Measurements from ENCODE around the gene PLCH1. TPM values are rescaled to one million over a fixed set of nuclear protein-coding genes. Genes with fewer than 3 reads are reported as not detected.

Gene PLCH1
- total and polyA plus RNA-seq, 2 donors (not counting 1 experiment from before 2014, with no cell fraction given) = 0.27 TPM; not detected in 1

GRCh38 chr3:155648013-155648591, 96.8 kb downstream of the PLCH1 start:
- CTCF ChIA-PET = no interaction called here
- Histone ChIP-seq H3K4me1 (ENCODE audit: control insufficient read depth in 2 of 2, insufficient read depth in 2 of 2, low read length in 2 of 2) (no peaks in the 10 kb centered on the region), H3K9ac (ENCODE audit: low read length) (no peak overlapping the region), H2AFZ (ENCODE audit: insufficient read depth, low read depth, low read length, poor library complexity, severe bottlenecking) (no peak overlapping the region), H3K4me3 (ENCODE audit: control extremely low read depth in 1 of 5, extremely low read depth in 1 of 5, insufficient read depth in 1 of 5, low read depth in 2 of 5, low read length in 4 of 5) (no peak overlapping the region), H3K27me3 (replicated peaks in 1 of 4; ENCODE audit: control extremely low read depth in 1 of 4, control insufficient read depth in 3 of 4, insufficient read depth in 4 of 4, low read length in 3 of 4) (no peaks in the 10 kb centered on the region), H3K36me3 (replicated peaks in 1 of 2; ENCODE audit: control extremely low read depth in 1 of 2, control insufficient read depth in 1 of 2, extremely low read depth in 1 of 2, insufficient read depth in 2 of 2, low read length in 1 of 2) (no peaks in the 10 kb centered on the region), H3K79me2 (ENCODE audit: control insufficient read depth, insufficient read depth, low read length) (no peaks in the 10 kb centered on the region), H4K20me1 (ENCODE audit: control insufficient read depth, insufficient read depth, low read length, poor library complexity, severe bottlenecking) (no peaks in the 10 kb centered on the region), H3K4me2 (replicated peaks; ENCODE audit: low read depth, low read length, poor library complexity, severe bottlenecking) (no peak overlapping the region), H3K9me3 (ENCODE audit: control extremely low read depth in 1 of 3, control insufficient read depth in 2 of 3, insufficient read depth in 1 of 3, low read length in 2 of 3) (no peaks in the 10 kb centered on the region), H3K27ac (ENCODE audit: low read length in 2 of 2) (no peak overlapping the region)
- Mint-ChIP-seq H3K4me3 (no peak overlapping the region), H3K27me3 (no peaks in the 10 kb centered on the region), H3K4me1 (no peaks in the 10 kb centered on the region), H3K27ac (no peak overlapping the region), H3K9me3 (ENCODE audit: insufficient read depth) (no peaks in the 10 kb centered on the region)
- intact Hi-C loops (cut with micrococcal nuclease) = no loop called here
- TF ChIP-seq CTCF (IDR thresholded peaks at IDR 0.05) (no peak), EZH2 (IDR thresholded peaks at IDR 0.05; ENCODE audit: borderline replicate concordance, insufficient read depth, low read depth, low read length, poor library complexity, severe bottlenecking) (no peak)
- POLR2A ChIA-PET = no interaction called here
- ATAC-seq (ENCODE audit: low read depth) (no peak), DNase-seq (no peak)
- no CpG with 5 or more reads among the region's 6 CpGs for WGBS (ENCODE audit: insufficient coverage)

GRCh38 chr3:155647206-155647605, 97.7 kb downstream of the PLCH1 start:
- no peaks in the 10 kb centered on the region for H3K27me3 Mint-ChIP-seq
- CTCF ChIA-PET = interaction anchor here (0.6 kb wide), 1 partner anchor 821 kb away, joined by 3 read pairs; no protein-coding TSS in a partner anchor
- intact Hi-C loops (cut with micrococcal nuclease) = no loop called here
- H4K20me1 ChIP-seq (ENCODE audit: control insufficient read depth, insufficient read depth, low read length, poor library complexity, severe bottlenecking) = no peaks in the 10 kb centered on the region
- DNase-seq (no peak), ATAC-seq (ENCODE audit: low read depth) (no peak)
- H3K4me2 ChIP-seq (replicated peaks; ENCODE audit: low read depth, low read length, poor library complexity, severe bottlenecking) = no peak overlapping the region
- no CpG with 5 or more reads among the region's 2 CpGs for WGBS (ENCODE audit: insufficient coverage)
- no peak overlapping the region for H3K27ac Mint-ChIP-seq
- no peaks in the 10 kb centered on the region for H3K27me3 ChIP-seq (replicated peaks in 1 of 4; ENCODE audit: control extremely low read depth in 1 of 4, control insufficient read depth in 3 of 4, insufficient read depth in 4 of 4, low read length in 3 of 4)
- H3K4me3 ChIP-seq (ENCODE audit: control extremely low read depth in 1 of 5, extremely low read depth in 1 of 5, insufficient read depth in 1 of 5, low read depth in 2 of 5, low read length in 4 of 5) = no peak overlapping the region
- no peaks in the 10 kb centered on the region for H3K4me1 ChIP-seq (ENCODE audit: control insufficient read depth in 2 of 2, insufficient read depth in 2 of 2, low read length in 2 of 2)
- TF ChIP-seq CTCF (IDR thresholded peaks at IDR 0.05) (no peak), EZH2 (IDR thresholded peaks at IDR 0.05; ENCODE audit: borderline replicate concordance, insufficient read depth, low read depth, low read length, poor library complexity, severe bottlenecking) (no peak)
- no peak overlapping the region for H3K27ac ChIP-seq (ENCODE audit: low read length in 2 of 2)
- no peaks in the 10 kb centered on the region for H3K9me3 ChIP-seq (ENCODE audit: control extremely low read depth in 1 of 3, control insufficient read depth in 2 of 3, insufficient read depth in 1 of 3, low read length in 2 of 3)
- no peaks in the 10 kb centered on the region for H3K4me1 Mint-ChIP-seq
- H3K9me3 Mint-ChIP-seq (ENCODE audit: insufficient read depth) = no peaks in the 10 kb centered on the region
- POLR2A ChIA-PET = no interaction called here
- H3K4me3 Mint-ChIP-seq = no peak overlapping the region
- H3K9ac ChIP-seq (ENCODE audit: low read length) = no peak overlapping the region
- no peaks in the 10 kb centered on the region for H3K36me3 ChIP-seq (replicated peaks in 1 of 2; ENCODE audit: control extremely low read depth in 1 of 2, control insufficient read depth in 1 of 2, extremely low read depth in 1 of 2, insufficient read depth in 2 of 2, low read length in 1 of 2)
- H3K79me2 ChIP-seq (ENCODE audit: control insufficient read depth, insufficient read depth, low read length) = no peaks in the 10 kb centered on the region
- H2AFZ ChIP-seq (ENCODE audit: insufficient read depth, low read depth, low read length, poor library complexity, severe bottlenecking) = no peak overlapping the region

Data from B cell (primary cell).